ENCODE data around the gene AGBL1.
"Not testable (repeated sequence)": the region's sequence is repeated elsewhere in the genome, so short reads cannot be mapped to it uniquely, and the experiment has no call there.

AGBL1 gene

GRCh38 chr15:86942285-86942684, 862.6 kb downstream of the AGBL1 start:
- DNase-seq (ENCODE audit: low spot score): no peak

GRCh38 chr15:86948719-86949118, 869.0 kb downstream of the AGBL1 start:
- DNase-seq (ENCODE audit: low spot score): no peak

GRCh38 chr15:86959254-86959653, 879.6 kb downstream of the AGBL1 start:
- DNase-seq (ENCODE audit: low spot score): no peak

GRCh38 chr15:86961669-86962068, 882.0 kb downstream of the AGBL1 start:
- no peak for DNase-seq (ENCODE audit: low spot score)

GRCh38 chr15:86964271-86964670, 884.6 kb downstream of the AGBL1 start:
- no peak for DNase-seq (ENCODE audit: low spot score)

GRCh38 chr15:86968244-86968643, 888.6 kb downstream of the AGBL1 start:
- no peak for DNase-seq (ENCODE audit: low spot score)

- no peak for DNase-seq (ENCODE audit: low spot score)
Measured at GRCh38 chr15:86969364-86969763, 889.7 kb downstream of the AGBL1 start.

GRCh38 chr15:86973284-86973844, 893.7 kb downstream of the AGBL1 start:
- no peak for DNase-seq (ENCODE audit: low spot score)

- DNase-seq (ENCODE audit: low spot score): no peak
Measured at GRCh38 chr15:86988033-86988432, 908.4 kb downstream of the AGBL1 start.

GRCh38 chr15:87021751-87022150, 942.1 kb downstream of the AGBL1 start:
- no peak for DNase-seq (ENCODE audit: low spot score)

- DNase-seq (ENCODE audit: low spot score): no peak
Measured at GRCh38 chr15:87031540-87032230, 952.0 kb downstream of the AGBL1 start.

GRCh38 chr15:87032295-87032694, 952.6 kb downstream of the AGBL1 start:
- no peak for DNase-seq (ENCODE audit: low spot score)

GRCh38 chr15:87033056-87033455, 953.4 kb downstream of the AGBL1 start:
- DNase-seq (ENCODE audit: low spot score): no peak

- DNase-seq (ENCODE audit: low spot score): no peak
Measured at GRCh38 chr15:87034886-87035285, 955.2 kb downstream of the AGBL1 start.

- no peak for DNase-seq (ENCODE audit: low spot score)
Measured at GRCh38 chr15:87038404-87038803, 958.7 kb downstream of the AGBL1 start.

- DNase-seq (ENCODE audit: low spot score): not testable (repeated sequence)
Measured at GRCh38 chr15:87042619-87043018, 962.9 kb downstream of the AGBL1 start.

GRCh38 chr15:87045746-87046145, 966.1 kb downstream of the AGBL1 start:
- no peak for DNase-seq (ENCODE audit: low spot score)

- DNase-seq (ENCODE audit: low spot score): no peak
Measured at GRCh38 chr15:87047203-87047965, 967.7 kb downstream of the AGBL1 start.

Data from AG20443 (cell line).